SK-N-SH treated with all-trans-retinoic acid at 6 μM for 48 hours (cell line): ENCODE measurements around the gene HOXD11.

Experiments
- ATAC-seq: fragments of 200-7000 bp; cut with Tn5 transposase; 3 replicates; pipeline ENCODE4 v1.9.1; 2020; ENCODE audit warnings: mild to moderate bottlenecking, moderate library complexity
- ARNTL ChIP-seq: fragments of 450-650 bp; formaldehyde crosslinking; IDR thresholded peaks from 2 replicates; pipeline ENCODE4 v1.5.0; 2020; ENCODE audit warnings: low read depth, mild to moderate bottlenecking, moderate library complexity, borderline replicate concordance
- CREB5 ChIP-seq: fragments of 250-450 bp; sonication (Bioruptor Pico); IDR thresholded peaks from 2 replicates; pipeline ENCODE4 v1.5.1; 2020; ENCODE audit warnings: low read depth, mild to moderate bottlenecking, moderate library complexity
- CSDC2 ChIP-seq: fragments of 250-450 bp; sonication (Bioruptor Pico); IDR thresholded peaks from 2 replicates; pipeline ENCODE4 v1.5.0; 2020; ENCODE audit warnings: mild to moderate bottlenecking, moderate library complexity
- CSRNP3 ChIP-seq: fragments of 250-450 bp; sonication (Bioruptor Pico); IDR thresholded peaks from 2 replicates; pipeline ENCODE4 v1.5.1; 2021; ENCODE audit warnings: mild to moderate bottlenecking, moderate library complexity
- GLIS3 ChIP-seq: fragments of 250-450 bp; sonication (Bioruptor Pico); IDR thresholded peaks from 2 replicates; pipeline ENCODE4 v1.5.0; 2020; ENCODE audit warnings: mild to moderate bottlenecking, moderate library complexity
- ISL1 ChIP-seq: fragments of 250-450 bp; sonication (Bioruptor Pico); IDR thresholded peaks from 2 replicates; pipeline ENCODE4 v2.1.2; 2022; ENCODE audit warnings: mild to moderate bottlenecking, moderate library complexity
- PATZ1 ChIP-seq: fragments of 250-450 bp; sonication (Bioruptor Pico); IDR thresholded peaks from 2 replicates; pipeline ENCODE4 v1.8.0; 2020; ENCODE audit warnings: mild to moderate bottlenecking, moderate library complexity, borderline replicate concordance
- PPARA ChIP-seq: fragments of 250-450 bp; sonication (Bioruptor Pico); IDR thresholded peaks from 2 replicates; pipeline ENCODE4 v1.5.0; 2020; ENCODE audit warnings: mild to moderate bottlenecking, borderline replicate concordance
- RARB ChIP-seq: fragments of 250-450 bp; sonication (Bioruptor Pico); IDR thresholded peaks from 2 replicates; pipeline ENCODE4 v1.8.0; 2021; ENCODE audit warnings: mild to moderate bottlenecking, moderate library complexity
- TCF4 ChIP-seq: fragments of 250-450 bp; sonication (Bioruptor Pico); IDR thresholded peaks from 2 replicates; pipeline ENCODE4 v1.8.0; 2021; ENCODE audit warnings: mild to moderate bottlenecking, moderate library complexity, borderline replicate concordance
- TOX ChIP-seq: fragments of 250-450 bp; sonication (Bioruptor Pico); IDR thresholded peaks from 2 replicates; pipeline ENCODE4 v1.8.0; 2021; ENCODE audit warnings: mild to moderate bottlenecking, moderate library complexity, borderline replicate concordance
- TSHZ2 ChIP-seq: fragments of 250-450 bp; sonication (Bioruptor Pico); IDR thresholded peaks from 2 replicates; pipeline ENCODE4 v1.5.0; 2020; ENCODE audit warnings: mild to moderate bottlenecking, moderate library complexity
- ZC3H10 ChIP-seq: fragments of 250-450 bp; sonication (Bioruptor Pico); IDR thresholded peaks from 2 replicates; pipeline ENCODE4 v1.5.1; 2021; ENCODE audit warnings: mild to moderate bottlenecking, moderate library complexity
- ZFP30 ChIP-seq: fragments of 450-650 bp; formaldehyde crosslinking; IDR thresholded peaks from 2 replicates; pipeline ENCODE4 v1.5.0; 2022; ENCODE audit warnings: mild to moderate bottlenecking, moderate library complexity
- ZNF565 ChIP-seq: fragments of 450-650 bp; formaldehyde crosslinking; conservative IDR thresholded peaks from 2 replicates; pipeline ENCODE4 v1.5.0; 2020; ENCODE audit warnings: low read depth, mild to moderate bottlenecking, moderate library complexity
- ZNF70 ChIP-seq: fragments of 450-650 bp; formaldehyde crosslinking; IDR thresholded peaks from 2 replicates; pipeline ENCODE4 v1.5.0; 2020; ENCODE audit warnings: mild to moderate bottlenecking, moderate library complexity
- ZNF8 ChIP-seq: fragments of 450-650 bp; formaldehyde crosslinking; IDR thresholded peaks from 2 replicates; pipeline ENCODE4 v1.5.0; 2020; ENCODE audit warnings: mild to moderate bottlenecking, moderate library complexity

The HOXD11 gene

DNA sequence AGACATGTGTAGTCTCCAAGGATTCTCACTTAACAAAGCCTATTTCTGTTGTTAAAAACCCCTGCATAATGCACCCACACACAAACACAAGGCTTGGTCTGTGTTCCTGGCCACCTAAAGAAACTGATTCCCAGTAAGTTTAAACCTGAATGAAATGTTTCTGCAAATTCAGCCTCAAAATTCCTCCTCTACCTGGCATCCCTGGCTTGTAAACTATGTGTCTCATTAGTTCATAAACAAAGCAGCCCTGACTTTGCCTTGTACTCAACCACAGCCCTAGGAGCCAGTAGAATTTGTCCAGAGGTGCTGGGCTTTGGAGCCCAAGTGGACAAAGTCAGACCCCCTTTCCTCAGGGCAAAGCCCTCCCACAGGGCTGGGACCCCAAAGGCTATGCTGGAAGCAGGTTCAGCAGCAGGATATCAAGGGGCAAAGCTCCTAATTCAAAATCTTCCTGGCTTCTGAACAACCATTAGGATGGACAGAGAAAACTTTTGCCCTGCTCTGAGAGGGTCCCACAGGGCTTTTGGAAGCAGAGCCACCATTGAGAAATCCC lies 17.2 kb upstream of the HOXD11 start (continued):
- TF ChIP-seq ZFP30 (CRISPR knock-in tag), result no peak
- TF ChIP-seq CREB5 (CRISPR knock-in tag), result no peak

DNA sequence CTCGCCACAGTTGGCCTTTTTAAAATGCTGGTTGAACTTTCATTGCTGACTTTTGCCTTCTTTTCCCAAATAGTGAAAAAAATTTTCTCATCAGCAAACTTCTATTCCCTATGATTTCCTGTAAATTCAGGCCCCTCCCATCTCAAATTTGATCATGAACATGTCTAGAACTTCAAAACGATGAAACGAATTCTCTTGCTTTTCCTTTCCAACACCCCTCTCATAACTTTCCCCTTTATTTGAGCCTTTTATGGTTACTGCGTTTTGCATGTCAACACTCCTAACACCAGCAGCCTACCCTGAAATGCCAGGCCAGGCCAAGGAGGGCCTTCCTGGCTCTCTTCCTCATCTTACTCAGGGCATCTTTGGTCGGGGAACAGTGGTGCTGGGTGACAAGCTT lies 16.2 kb upstream of the HOXD11 start:
- ATAC-seq, result no peak
- no peak for TF ChIP-seq CSDC2 (CRISPR knock-in tag)
- no peak for TF ChIP-seq CSRNP3
- no peak for TF ChIP-seq PATZ1 (CRISPR knock-in tag)
- TF ChIP-seq TSHZ2 (CRISPR knock-in tag), result no peak
- TF ChIP-seq ARNTL (CRISPR knock-in tag), result no peak
- TF ChIP-seq, all 23 proteins: peak for 0

DNA sequence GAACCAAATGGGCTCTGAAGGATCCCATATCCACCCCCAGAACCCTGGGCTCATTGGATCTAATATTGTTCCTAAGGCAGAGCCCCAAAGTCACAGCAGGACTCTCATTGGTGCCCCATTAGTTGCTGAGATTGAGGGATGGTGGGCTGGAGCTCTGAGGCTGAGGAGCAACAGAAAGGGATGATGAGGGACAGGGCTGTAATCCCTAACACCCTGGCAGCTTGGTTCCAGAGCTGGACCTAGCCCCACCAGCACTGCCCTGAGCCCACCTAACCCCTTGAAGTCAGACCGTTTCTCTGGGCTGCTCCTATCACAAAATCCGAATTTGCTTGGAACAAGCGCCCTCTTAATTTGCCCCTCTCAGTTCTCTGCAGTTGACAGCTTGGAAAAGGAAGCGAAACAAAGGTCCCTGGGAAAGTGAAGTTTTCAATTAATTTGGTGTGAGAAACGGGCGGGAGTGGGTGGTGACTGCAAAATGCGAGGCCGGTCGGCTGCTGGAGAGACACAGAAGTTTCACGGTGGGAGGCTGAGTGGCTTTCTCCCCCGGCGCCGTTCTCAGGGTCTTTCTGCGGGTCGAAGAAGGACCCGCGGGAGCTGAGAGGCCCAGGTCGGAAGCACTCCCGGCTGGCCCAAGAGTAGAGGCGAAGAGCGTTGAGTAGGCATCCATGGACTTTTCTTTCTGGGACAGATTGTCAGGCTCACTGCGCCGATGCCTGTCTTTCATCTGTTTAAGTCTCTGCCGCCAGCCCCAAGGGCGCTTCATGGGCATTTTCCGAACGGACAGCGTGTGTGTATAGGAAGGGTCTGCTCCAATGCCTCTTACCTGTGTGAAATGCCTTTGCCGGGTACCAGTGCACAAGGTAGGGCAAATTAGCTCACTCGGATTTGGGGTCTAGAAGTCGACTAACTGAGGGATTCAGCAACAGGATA lies 15.5 kb upstream of the HOXD11 start:
- no peak for ATAC-seq
- no peak for TF ChIP-seq PPARA (CRISPR knock-in tag)
- TF ChIP-seq ISL1 (CRISPR knock-in tag), result no peak

DNA sequence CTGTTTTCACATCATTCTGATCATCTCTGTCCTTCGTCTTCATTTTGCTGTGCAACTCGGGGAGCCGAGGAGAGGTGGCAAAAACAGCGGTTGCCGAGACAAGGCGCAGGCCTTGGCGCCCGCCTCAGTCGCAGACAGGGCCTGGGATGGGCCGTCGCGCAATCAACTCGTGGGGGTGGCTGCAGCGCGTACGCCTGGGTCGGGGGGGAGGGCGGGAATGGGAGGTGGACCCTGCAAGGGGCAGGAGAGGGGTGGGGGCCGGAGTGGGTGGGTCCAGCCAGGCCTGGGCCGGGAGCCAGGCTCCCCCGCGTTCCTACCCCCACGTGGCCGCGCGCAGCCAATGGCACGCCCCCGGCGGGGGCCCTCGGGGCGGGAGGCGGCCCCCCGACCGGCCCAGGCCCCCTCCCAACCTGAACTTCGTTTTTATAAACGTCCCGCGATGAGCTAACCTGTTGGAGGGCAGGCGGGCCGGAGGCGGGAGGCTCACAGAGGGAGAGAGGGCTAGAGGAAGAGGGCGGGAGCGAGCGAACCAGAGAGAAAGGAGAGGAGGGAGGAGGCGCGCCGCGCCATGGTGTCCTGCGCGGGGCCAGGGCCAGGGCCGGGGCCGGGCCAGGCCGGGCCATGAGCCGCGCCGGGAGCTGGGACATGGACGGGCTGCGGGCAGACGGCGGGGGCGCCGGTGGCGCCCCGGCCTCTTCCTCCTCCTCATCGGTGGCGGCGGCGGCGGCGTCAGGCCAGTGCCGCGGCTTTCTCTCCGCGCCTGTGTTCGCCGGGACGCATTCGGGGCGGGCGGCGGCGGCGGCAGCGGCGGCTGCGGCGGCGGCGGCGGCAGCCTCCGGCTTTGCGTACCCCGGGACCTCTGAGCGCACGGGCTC lies 14.6 kb upstream of the HOXD11 start, which contains the start of gene HOXD13:
Gene HOXD13 (plus strand): TSS at position 452 of the 875 bp plus-strand sequence. CDS start 170 bp downstream, at position 622.
- no peak for ATAC-seq
- no peak for TF ChIP-seq ZNF565 (CRISPR knock-in tag)
- TF ChIP-seq ZNF8 (CRISPR knock-in tag), result no peak
- TF ChIP-seq TCF4, result no peak
- no peak for TF ChIP-seq GLIS3
- TF ChIP-seq TSHZ2 (CRISPR knock-in tag), result no peak
- no peak for TF ChIP-seq CSDC2 (CRISPR knock-in tag)
- TF ChIP-seq PATZ1 (CRISPR knock-in tag), result no peak
- TF ChIP-seq CSRNP3, result no peak
- no peak for TF ChIP-seq RARB (CRISPR knock-in tag)
- no peak for TF ChIP-seq TOX (CRISPR knock-in tag)
- TF ChIP-seq ZC3H10 (CRISPR knock-in tag), result no peak
- TF ChIP-seq ZNF70 (CRISPR knock-in tag), result no peak
- no peak for TF ChIP-seq ARNTL (CRISPR knock-in tag)
